OCI-LY1 (cell line): Measurements from ENCODE around the gene DAPL1.

Experiments
- H2AFZ ChIP-seq: fragments of 200-600 bp; sonication (generic), shearing (Covaris generic); 2 replicates; pipeline ENCODE4 v1.6.0; 2014; ENCODE audit warnings: antibody characterized with exemption, mild to moderate bottlenecking, low read length
- H3F3A ChIP-seq: fragments of 200-600 bp; sonication (generic), shearing (Covaris generic); 2 replicates; pipeline ENCODE4 v1.6.0; 2014; ENCODE audit warnings: mild to moderate bottlenecking, antibody characterized with exemption, low read length, moderate library complexity; ENCODE audit not compliant: insufficient read depth
- H3K27ac ChIP-seq: fragments of 200-600 bp; sonication (generic); 2 replicates; pipeline ENCODE4 v1.5.1; 2014; ENCODE audit warnings: low read length, mixed run types, mild to moderate bottlenecking, low read depth; ENCODE audit not compliant: poor library complexity, severe bottlenecking
- H3K27me3 ChIP-seq: fragments of 200-600 bp; sonication (generic); 2 replicates; pipeline ENCODE4 v1.6.0; 2014; ENCODE audit warnings: antibody characterized with exemption, mild to moderate bottlenecking, low read length, moderate library complexity; ENCODE audit not compliant: insufficient read depth
- H3K36me3 ChIP-seq: fragments of 200-600 bp; sonication (generic); 2 replicates; pipeline ENCODE4 v1.6.1; 2014; ENCODE audit warnings: mild to moderate bottlenecking, antibody characterized with exemption, low read length, moderate library complexity, mixed read lengths; ENCODE audit not compliant: insufficient read depth
- H3K4me1 ChIP-seq: fragments of 200-600 bp; sonication (generic); 2 replicates; pipeline ENCODE4 v1.5.1; 2014; ENCODE audit warnings: mild to moderate bottlenecking, low read length, moderate library complexity; ENCODE audit not compliant: insufficient read depth, severe bottlenecking
- H3K4me2 ChIP-seq: fragments of 200-600 bp; sonication (generic), shearing (Covaris generic); 2 replicates; pipeline ENCODE4 v1.6.1; 2014; ENCODE audit warnings: low read length
- H3K4me3 ChIP-seq: fragments of 200-600 bp; sonication (generic); 2 replicates; pipeline ENCODE4 v1.5.1; 2014; ENCODE audit warnings: low read length, low read depth, mild to moderate bottlenecking, mixed read lengths; ENCODE audit not compliant: poor library complexity, severe bottlenecking
- H3K79me2 ChIP-seq: fragments of 200-600 bp; shearing (Covaris generic); 2 replicates; pipeline ENCODE4 v1.6.1; 2016; ENCODE audit warnings: mixed run types, low read length, mixed read lengths; ENCODE audit not compliant: insufficient read depth
- H3K9ac ChIP-seq: fragments of 200-600 bp; sonication (generic), shearing (Covaris generic); 2 replicates; pipeline ENCODE4 v1.6.1; 2014; ENCODE audit warnings: mild to moderate bottlenecking, low read length, mixed read lengths
- H3K9me2 ChIP-seq: fragments of 200-600 bp; sonication (generic), shearing (Covaris generic); 2 replicates; pipeline ENCODE4 v1.6.1; 2014; ENCODE audit warnings: low read depth, mild to moderate bottlenecking, low read length, mixed read lengths
- H3K9me3 ChIP-seq: fragments of 200-600 bp; shearing (Covaris generic); 2 replicates; pipeline ENCODE4 v1.6.1; 2014; ENCODE audit warnings: low read length, mixed read lengths
- H4K20me1 ChIP-seq: fragments of 200-600 bp; sonication (generic), shearing (Covaris generic); 2 replicates; pipeline ENCODE4 v1.6.0; 2016; ENCODE audit warnings: mild to moderate bottlenecking, low read length; ENCODE audit not compliant: insufficient read depth
- EZH2 ChIP-seq: fragments of 200-600 bp; sonication (generic), shearing (Covaris generic); IDR thresholded peaks from 2 replicates; pipeline ENCODE4 v1.8.0; 2017; ENCODE audit warnings: borderline replicate concordance, mixed run types, mild to moderate bottlenecking, antibody characterized with exemption, low read length, moderate library complexity, mixed read lengths
- TF ChIP-seq, protein P1 (sequence below): fragments of 200-600 bp; sonication (generic), shearing (Covaris generic); IDR thresholded peaks from 2 replicates; pipeline ENCODE4 v1.5.1; 2017; ENCODE audit warnings: mild to moderate bottlenecking, antibody characterized with exemption, low read length, moderate library complexity, mixed read lengths

Gene DAPL1

GRCh38 chr2:158808426-158808825 lies 13.3 kb downstream of the DAPL1 start:
- no peaks in the 10 kb centered on the region for H3K79me2 ChIP-seq
- no peaks in the 10 kb centered on the region for H3K27me3 ChIP-seq
- no peak overlapping the region for H3K4me3 ChIP-seq
- H3K9me3 ChIP-seq: no peaks in the 10 kb centered on the region
- H3K9me2 ChIP-seq: no peaks in the 10 kb centered on the region
- H3K36me3 ChIP-seq: no peaks in the 10 kb centered on the region
- H3K27ac ChIP-seq: no peak overlapping the region
- H4K20me1 ChIP-seq: no peaks in the 10 kb centered on the region
- no peak overlapping the region for H3K4me2 ChIP-seq
- H3K4me1 ChIP-seq: peaks cover 11% of the 10 kb centered on the region
- no peak overlapping the region for H3K9ac ChIP-seq
- no peak for TF ChIP-seq EZH2
- TF ChIP-seq, protein P1, sequence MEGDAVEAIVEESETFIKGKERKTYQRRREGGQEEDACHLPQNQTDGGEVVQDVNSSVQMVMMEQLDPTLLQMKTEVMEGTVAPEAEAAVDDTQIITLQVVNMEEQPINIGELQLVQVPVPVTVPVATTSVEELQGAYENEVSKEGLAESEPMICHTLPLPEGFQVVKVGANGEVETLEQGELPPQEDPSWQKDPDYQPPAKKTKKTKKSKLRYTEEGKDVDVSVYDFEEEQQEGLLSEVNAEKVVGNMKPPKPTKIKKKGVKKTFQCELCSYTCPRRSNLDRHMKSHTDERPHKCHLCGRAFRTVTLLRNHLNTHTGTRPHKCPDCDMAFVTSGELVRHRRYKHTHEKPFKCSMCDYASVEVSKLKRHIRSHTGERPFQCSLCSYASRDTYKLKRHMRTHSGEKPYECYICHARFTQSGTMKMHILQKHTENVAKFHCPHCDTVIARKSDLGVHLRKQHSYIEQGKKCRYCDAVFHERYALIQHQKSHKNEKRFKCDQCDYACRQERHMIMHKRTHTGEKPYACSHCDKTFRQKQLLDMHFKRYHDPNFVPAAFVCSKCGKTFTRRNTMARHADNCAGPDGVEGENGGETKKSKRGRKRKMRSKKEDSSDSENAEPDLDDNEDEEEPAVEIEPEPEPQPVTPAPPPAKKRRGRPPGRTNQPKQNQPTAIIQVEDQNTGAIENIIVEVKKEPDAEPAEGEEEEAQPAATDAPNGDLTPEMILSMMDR: no peak
- H2AFZ ChIP-seq: no peak overlapping the region
- H3F3A ChIP-seq: no peaks in the 10 kb centered on the region

DNA sequence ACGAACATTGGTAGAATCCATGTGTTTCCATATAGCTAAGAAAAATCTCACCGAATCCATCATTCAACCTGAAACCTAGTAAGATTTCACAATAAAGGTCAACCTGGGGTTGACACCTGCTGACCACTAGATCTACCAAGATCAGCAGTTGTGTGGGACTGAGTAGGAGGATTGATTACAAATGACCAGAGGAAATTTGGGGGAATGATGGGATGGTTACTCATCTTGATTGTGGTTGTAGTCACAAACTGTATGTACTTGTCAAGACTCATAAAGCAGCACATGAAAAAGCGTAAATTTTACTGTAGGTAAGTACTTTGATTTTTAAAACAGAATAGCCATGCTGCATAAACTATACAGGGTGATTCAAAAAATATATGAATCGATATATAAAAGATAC lies 14.7 kb downstream of the DAPL1 start:
- H3K79me2 ChIP-seq: no peaks in the 10 kb centered on the region
- H2AFZ ChIP-seq: no peak overlapping the region
- TF ChIP-seq EZH2: no peak
- TF ChIP-seq, protein P1: no peak
- no peaks in the 10 kb centered on the region for H3K9me2 ChIP-seq
- no peak overlapping the region for H3K4me3 ChIP-seq
- H3K27ac ChIP-seq: no peak overlapping the region
- H3K36me3 ChIP-seq: no peaks in the 10 kb centered on the region
- H3K4me2 ChIP-seq: no peak overlapping the region
- no peaks in the 10 kb centered on the region for H3K9me3 ChIP-seq
- H4K20me1 ChIP-seq: no peaks in the 10 kb centered on the region
- no peaks in the 10 kb centered on the region for H3F3A ChIP-seq
- H3K27me3 ChIP-seq: no peaks in the 10 kb centered on the region
- no peak overlapping the region for H3K9ac ChIP-seq
- no peaks in the 10 kb centered on the region for H3K4me1 ChIP-seq

- Histone ChIP-seq H3K9ac (no peak overlapping the region), H3K79me2 (no peaks in the 10 kb centered on the region), H3F3A (no peaks in the 10 kb centered on the region)
Observed at GRCh38 chr2:158810731-158811460, 15.8 kb downstream of the DAPL1 start.

More at GRCh38 chr2:158810731-158811460, 15.8 kb downstream of the DAPL1 start:
- H3K4me1 ChIP-seq: no peaks in the 10 kb centered on the region
- no peaks in the 10 kb centered on the region for H3K9me2 ChIP-seq
- no peaks in the 10 kb centered on the region for H4K20me1 ChIP-seq
- TF ChIP-seq, protein P1: no peak
- TF ChIP-seq EZH2: no peak
- H3K9me3 ChIP-seq: no peaks in the 10 kb centered on the region
- H3K27me3 ChIP-seq: no peaks in the 10 kb centered on the region
- no peak overlapping the region for H3K4me3 ChIP-seq
- no peak overlapping the region for H2AFZ ChIP-seq
- H3K4me2 ChIP-seq: no peak overlapping the region
- H3K36me3 ChIP-seq: no peaks in the 10 kb centered on the region
- H3K27ac ChIP-seq: no peak overlapping the region
